HepG2 (cell line): Measurements from ENCODE around the gene OGFR. TPM values are rescaled to one million over a fixed set of nuclear protein-coding genes. Genes with fewer than 3 reads are reported as not detected.

Source experiments
- ARID5B ChIP-seq: IDR thresholded peaks from 2 replicates; pipeline ENCODE4 v1.4.0; 2020; ENCODE audit warnings: mild to moderate bottlenecking, missing genetic modification reagents
- FOXA3 ChIP-seq: IDR thresholded peaks from 2 replicates; pipeline ENCODE4 v1.6.1; 2016; ENCODE audit warnings: missing genetic modification reagents, missing compliant biosample characterization
- MIER3 ChIP-seq: IDR thresholded peaks from 2 replicates; pipeline ENCODE4 v1.6.1; 2016; ENCODE audit warnings: missing compliant biosample characterization, borderline replicate concordance
- NFIC ChIP-seq: IDR thresholded peaks from 2 replicates; pipeline ENCODE4 v1.6.1; 2012; ENCODE audit warnings: mild to moderate bottlenecking, low read length, inconsistent platforms
- NR3C1 ChIP-seq: sonication (generic); formaldehyde crosslinking; IDR thresholded peaks from 2 replicates; pipeline ENCODE4 v1.4.0; 2020; ENCODE audit warnings: missing genetic modification reagents
- NRL ChIP-seq: sonication (generic); formaldehyde crosslinking; IDR thresholded peaks from 2 replicates; pipeline ENCODE4 v1.5.0; 2020; ENCODE audit warnings: missing genetic modification reagents, mild to moderate bottlenecking, moderate library complexity, borderline replicate concordance
- RELA ChIP-seq: sonication (generic); formaldehyde crosslinking; IDR thresholded peaks from 2 replicates; pipeline ENCODE4 v1.4.0; 2020; ENCODE audit warnings: missing genetic modification reagents
- SALL1 ChIP-seq: sonication (generic); formaldehyde crosslinking; IDR thresholded peaks from 2 replicates; pipeline ENCODE4 v1.8.0; 2022; ENCODE audit warnings: mild to moderate bottlenecking, missing genetic modification reagents
- SIX1 ChIP-seq: sonication (generic); formaldehyde crosslinking; IDR thresholded peaks from 2 replicates; pipeline ENCODE4 v1.4.0; 2020; ENCODE audit warnings: missing genetic modification reagents, borderline replicate concordance
- SNAPC2 ChIP-seq: sonication (generic); formaldehyde crosslinking; IDR thresholded peaks from 2 replicates; pipeline ENCODE4 v1.8.1; 2022; ENCODE audit warnings: mild to moderate bottlenecking, missing genetic modification reagents
- SP1 ChIP-seq, 2 experiments: fragments of 450-650 bp in 1 of 2; sonication (generic) in 1 of 2; formaldehyde crosslinking in 1 of 2; IDR thresholded peaks; 2 replicates each; pipeline versions ENCODE4 v1.4.0 to v1.6.1; 2016 to 2020; ENCODE audit warnings: missing genetic modification reagents in 1 of 2
- SP5 ChIP-seq: IDR thresholded peaks from 2 replicates; pipeline ENCODE4 v1.6.1; 2016; ENCODE audit warnings: low read depth, borderline replicate concordance
- ZBTB4 ChIP-seq: sonication (generic); formaldehyde crosslinking; IDR thresholded peaks from 2 replicates; pipeline ENCODE4 v1.4.0; 2020; ENCODE audit warnings: missing genetic modification reagents, mild to moderate bottlenecking, borderline replicate concordance
- ZNF281 ChIP-seq: sonication (generic); formaldehyde crosslinking; IDR thresholded peaks from 2 replicates; pipeline ENCODE4 v1.4.0; 2020; ENCODE audit warnings: missing genetic modification reagents, borderline replicate concordance
- ZNF550 ChIP-seq: sonication (generic); formaldehyde crosslinking; IDR thresholded peaks from 2 replicates; pipeline ENCODE4 v1.4.0; 2020; ENCODE audit warnings: mild to moderate bottlenecking, missing genetic modification reagents, borderline replicate concordance
- ZSCAN22 ChIP-seq: sonication (generic); formaldehyde crosslinking; IDR thresholded peaks from 2 replicates; pipeline ENCODE4 v1.4.0; 2020; ENCODE audit warnings: mild to moderate bottlenecking, missing genetic modification reagents
- polyA plus RNA-seq, 8 experiments: library from polyadenylated mRNA; depleted of rRNA in 3 of 8; stranded (reverse) in 7 of 8; unstranded in 1 of 8; fragments of >200 nt; fragmentation: Illumina TruSeq in 4 of 8; extraction: Trizol in 4 of 8; gene quantifications; 2 replicates each; pipeline versions ENCODE4 v1.2.1 to v1.2.3, GENCODE V29; 2011 to 2016; ENCODE audit warnings: low read depth in 4 of 8, missing spikeins in 1 of 8, mixed read lengths in 1 of 8; ENCODE audit not compliant: insufficient read depth in 1 of 8
- total RNA-seq, 5 experiments: library from RNA; depleted of rRNA; stranded (reverse); fragments of >200 nt; fragmentation: Illumina TruSeq; extraction: Trizol; gene quantifications; 2 replicates each; pipeline ENCODE4 v1.2.3, GENCODE V29; 2016; ENCODE audit warnings: low read depth in 1 of 5
- TF ChIP-seq, protein P1 (sequence below): sonication (generic); formaldehyde crosslinking; IDR thresholded peaks from 2 replicates; pipeline ENCODE4 v1.4.0; 2020; ENCODE audit warnings: missing genetic modification reagents

Gene OGFR
- total and polyA plus RNA-seq, 2 of the 13 experiments (the other 11 are each of a cell fraction or from before 2014, with no cell fraction given): 47.7 to 81.8 TPM

DNA sequence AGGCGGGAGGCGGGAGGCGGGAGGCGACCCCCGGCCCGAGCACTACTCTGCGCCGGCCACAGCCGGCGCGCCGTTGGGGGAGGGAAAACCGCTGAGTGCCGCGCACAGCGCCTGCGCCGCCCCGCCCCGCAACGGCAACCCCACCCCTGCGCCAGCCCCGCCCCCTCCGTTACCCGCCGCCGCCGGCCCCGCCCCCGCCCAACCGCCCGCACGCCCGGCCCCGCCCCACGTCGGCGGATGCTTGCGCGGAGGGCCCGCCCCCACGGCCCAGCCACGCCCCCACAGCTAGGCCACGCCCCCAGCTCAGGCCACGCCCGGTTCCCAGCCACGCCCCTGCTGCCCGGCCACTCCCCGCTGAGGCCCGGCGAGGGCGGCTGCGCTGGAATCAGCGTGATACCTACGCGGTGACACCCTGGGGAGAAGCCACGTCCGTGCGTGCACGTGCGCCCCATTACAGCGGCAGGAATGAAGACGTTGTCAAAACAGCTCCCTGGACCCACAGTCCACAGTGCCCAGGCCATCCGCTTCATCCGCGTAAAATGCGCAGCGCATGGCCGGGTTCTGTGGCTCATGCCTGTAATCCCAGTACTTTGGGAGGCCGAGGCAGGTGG is 57.2 kb downstream of the OGFR start, which contains the start of gene TCFL5 (continued):
- TF ChIP-seq ZBTB4 (CRISPR knock-in tag) (peak; percentile 97; the same call in 1 of the 2 replicates), NR3C1 (no peak), SNAPC2 (CRISPR knock-in tag) (peak; percentile 89), SALL1 (CRISPR knock-in tag) (peak; percentile 98), NFIC (no peak), SIX1 (CRISPR knock-in tag) (peak; percentile 59; the same call in 1 of the 2 replicates), NRL (CRISPR knock-in tag) (peak; percentile 95), ZNF281 (CRISPR knock-in tag) (peak; percentile 61; the same call in 1 of the 2 replicates), MIER3 (CRISPR knock-in tag) (peak; percentile 76; the same call in 1 of the 2 replicates), FOXA3 (CRISPR knock-in tag) (peak; percentile 69), ZNF550 (peak; percentile 97), SP5 (CRISPR knock-in tag) (no peak; the same call in 1 of the 2 replicates), SP1 (IDR thresholded peaks at IDR 0.05) (peak; percentile 66; the same call in 1 of the 2 replicates), SP1 (CRISPR knock-in tag; IDR thresholded peaks at IDR 0.05) (peak; percentile 96), ARID5B (CRISPR knock-in tag) (peak; percentile 77), RELA (no peak), ZSCAN22 (CRISPR knock-in tag) (no peak)
- TF ChIP-seq, protein P1, sequence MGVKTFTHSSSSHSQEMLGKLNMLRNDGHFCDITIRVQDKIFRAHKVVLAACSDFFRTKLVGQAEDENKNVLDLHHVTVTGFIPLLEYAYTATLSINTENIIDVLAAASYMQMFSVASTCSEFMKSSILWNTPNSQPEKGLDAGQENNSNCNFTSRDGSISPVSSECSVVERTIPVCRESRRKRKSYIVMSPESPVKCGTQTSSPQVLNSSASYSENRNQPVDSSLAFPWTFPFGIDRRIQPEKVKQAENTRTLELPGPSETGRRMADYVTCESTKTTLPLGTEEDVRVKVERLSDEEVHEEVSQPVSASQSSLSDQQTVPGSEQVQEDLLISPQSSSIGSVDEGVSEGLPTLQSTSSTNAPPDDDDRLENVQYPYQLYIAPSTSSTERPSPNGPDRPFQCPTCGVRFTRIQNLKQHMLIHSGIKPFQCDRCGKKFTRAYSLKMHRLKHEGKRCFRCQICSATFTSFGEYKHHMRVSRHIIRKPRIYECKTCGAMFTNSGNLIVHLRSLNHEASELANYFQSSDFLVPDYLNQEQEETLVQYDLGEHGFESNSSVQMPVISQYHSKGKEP (CRISPR knock-in tag): peak; percentile 70; the same call in 1 of the 2 replicates
